HG03159 (cell line): Measurements from ENCODE around the gene PACS1.

Source experiments
- ATAC-seq: cut with Tn5 transposase; IDR thresholded peaks from one replicate; pipeline ENCODE4 v1.9.1; 2021; ENCODE audit warnings: mild to moderate bottlenecking, moderate library complexity; ENCODE audit not compliant: unreplicated experiment

The PACS1 gene

GRCh38 chr11:66172146-66172545, 102.1 kb downstream of the PACS1 start:
- no peak for ATAC-seq

- ATAC-seq = no peak
Observed at GRCh38 chr11:66176650-66177049, 106.6 kb downstream of the PACS1 start.

- no peak for ATAC-seq
Observed at GRCh38 chr11:66178183-66178582, 108.1 kb downstream of the PACS1 start.

- ATAC-seq = no peak
Observed at GRCh38 chr11:66178871-66179270, 108.8 kb downstream of the PACS1 start.

DNA sequence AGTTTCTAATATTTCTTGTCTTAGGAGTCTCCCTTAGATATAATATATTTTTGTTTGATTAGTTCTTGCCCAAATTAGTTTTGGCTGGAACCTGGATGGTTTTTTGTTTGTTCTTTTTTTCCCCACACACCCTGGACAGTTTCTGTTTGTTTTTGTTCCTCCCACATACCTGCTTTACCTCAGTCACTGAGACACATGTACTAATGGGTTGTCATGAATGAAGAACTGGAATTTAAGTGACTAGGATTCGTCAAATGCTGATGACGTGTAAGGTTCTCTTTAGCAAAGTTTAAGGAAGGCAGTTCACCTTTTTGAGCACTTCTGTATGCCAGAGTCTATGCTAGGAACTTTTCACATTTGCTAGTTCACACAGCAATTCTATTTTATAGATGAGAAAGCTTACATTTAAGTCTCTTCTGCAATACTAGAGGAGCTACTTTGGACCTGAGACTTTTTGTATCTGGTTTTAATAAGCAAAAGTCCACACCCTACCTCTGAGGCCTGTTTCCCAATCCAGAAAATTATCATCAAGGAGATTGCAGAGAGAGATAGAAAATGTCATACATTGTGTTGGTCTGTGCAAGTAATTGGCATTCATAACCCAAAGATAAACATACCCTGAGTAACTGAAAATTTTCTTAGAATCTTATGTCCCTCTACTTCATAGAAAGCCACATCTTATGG, 111.7 kb downstream of the PACS1 start:
- ATAC-seq = no peak

GRCh38 chr11:66183494-66184048, 113.5 kb downstream of the PACS1 start:
- ATAC-seq = no peak

DNA sequence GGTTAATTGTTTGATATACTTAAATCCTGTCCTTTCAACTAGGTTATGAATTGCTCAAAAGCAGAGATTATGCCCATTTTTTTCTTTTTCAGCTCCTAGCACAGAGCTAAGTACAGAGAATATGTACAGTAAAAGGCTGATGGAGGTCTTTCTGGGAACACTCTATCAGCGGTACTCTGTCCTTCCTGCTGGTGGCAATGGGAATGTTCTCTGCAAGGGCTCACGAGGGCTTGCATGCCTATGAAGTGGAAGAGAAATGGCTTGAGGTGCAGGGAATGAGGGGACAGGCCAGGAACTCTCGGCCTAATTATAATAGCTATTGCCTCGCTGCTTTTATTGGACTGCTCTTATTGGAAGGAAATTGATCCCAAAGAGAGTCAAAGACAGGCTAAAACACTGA, 114.7 kb downstream of the PACS1 start:
- no peak for ATAC-seq

- ATAC-seq = no peak
Observed at GRCh38 chr11:66186470-66186869, 116.4 kb downstream of the PACS1 start.

- no peak for ATAC-seq
Observed at GRCh38 chr11:66187453-66187852, 117.4 kb downstream of the PACS1 start.

DNA sequence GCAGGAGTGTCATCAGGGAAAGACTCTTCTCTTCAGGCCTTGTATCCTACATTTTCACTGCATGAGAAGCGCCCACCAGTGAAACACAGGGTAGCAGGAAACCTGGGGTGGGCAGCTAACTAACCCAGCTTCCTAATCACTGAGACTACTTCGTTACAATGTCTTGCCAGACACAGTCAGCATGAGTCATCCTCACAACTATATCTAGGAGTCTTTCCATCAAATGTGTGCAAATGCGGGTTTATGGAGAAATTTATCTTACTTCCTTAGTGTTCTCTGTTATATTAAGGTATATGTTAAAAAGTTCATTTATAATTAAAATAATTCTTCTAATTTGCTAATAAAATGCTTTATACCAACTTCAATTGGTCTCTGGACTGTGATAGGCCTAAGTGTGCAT, 118.5 kb downstream of the PACS1 start:
- ATAC-seq = no peak

DNA sequence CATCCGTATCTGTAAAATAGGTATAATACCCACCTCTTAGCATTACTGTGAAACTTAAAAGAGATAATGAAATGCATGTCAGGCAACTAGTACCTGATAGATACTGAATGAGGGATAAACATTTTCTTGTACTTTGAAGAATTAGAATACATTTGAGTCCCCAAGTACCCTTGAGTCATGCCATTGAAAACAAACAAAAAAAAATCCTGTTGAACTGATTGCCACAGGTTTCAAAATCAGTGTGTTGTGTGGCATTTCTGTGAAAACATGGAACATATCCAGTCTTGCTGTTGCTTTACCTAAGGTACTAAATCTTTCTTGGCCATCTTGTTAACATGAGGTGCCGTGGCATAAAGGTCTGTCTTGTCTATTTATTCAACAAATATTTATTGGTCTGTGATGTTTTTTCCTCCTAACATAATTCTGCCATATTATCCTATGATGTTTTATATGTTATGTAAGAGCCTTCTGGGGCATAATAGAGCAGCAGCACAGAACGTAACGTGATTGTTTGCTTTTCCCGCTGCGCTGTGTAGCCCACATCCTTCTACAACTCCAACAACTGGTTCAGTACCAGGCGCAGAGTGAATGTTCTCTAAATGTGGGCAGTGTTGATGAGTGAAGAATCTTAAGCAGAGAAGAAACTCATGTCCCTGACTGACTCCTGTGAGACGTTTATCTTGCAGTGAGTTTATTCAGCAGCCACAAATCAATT, 119.1 kb downstream of the PACS1 start:
- ATAC-seq = no peak

DNA sequence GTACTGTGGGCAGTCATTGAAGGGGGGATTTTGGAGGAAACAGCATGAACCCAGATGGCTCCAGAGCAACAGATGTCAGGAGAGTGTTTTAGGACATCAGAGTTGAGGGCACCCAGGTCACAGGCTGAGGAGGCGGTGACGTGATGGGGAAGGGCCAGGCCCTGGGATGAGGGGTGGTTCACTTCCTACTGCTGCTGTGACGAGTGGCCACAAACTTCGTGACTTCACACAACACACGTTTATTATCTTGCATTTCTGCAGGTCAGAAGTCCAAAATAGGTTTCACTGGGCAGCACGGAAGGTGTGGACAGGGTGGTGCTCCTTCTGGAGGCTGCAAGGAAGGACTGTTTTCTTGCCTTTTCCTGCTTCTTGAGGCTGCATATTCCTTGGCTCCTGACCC, 120.7 kb downstream of the PACS1 start:
- no peak for ATAC-seq

- ATAC-seq = no peak
Observed at GRCh38 chr11:66192181-66192863, 122.2 kb downstream of the PACS1 start.

- no peak for ATAC-seq
Observed at GRCh38 chr11:66194391-66194790, 124.3 kb downstream of the PACS1 start.

DNA sequence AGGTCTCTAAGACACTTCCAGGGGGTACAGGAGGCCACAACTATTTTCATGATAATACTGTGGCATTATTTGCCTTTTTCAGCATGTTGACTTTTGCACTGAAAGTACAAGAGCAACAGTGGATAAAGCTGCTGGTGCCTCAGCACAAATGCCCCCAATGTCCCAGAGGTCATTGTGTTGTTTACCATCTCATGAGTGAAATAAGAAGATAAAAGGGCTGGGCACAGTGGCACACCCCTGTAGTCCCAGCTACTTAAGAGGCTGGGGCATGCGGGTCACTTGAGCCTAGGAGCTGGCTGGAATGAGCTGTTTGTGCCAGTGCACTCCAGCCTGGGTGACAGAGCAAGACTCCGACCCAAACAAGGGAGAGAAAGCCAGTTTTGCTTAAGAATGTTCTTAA, 125.8 kb downstream of the PACS1 start:
- ATAC-seq = no peak

- ATAC-seq = no peak
Observed at GRCh38 chr11:66203847-66204246, 133.8 kb downstream of the PACS1 start.

- ATAC-seq = no peak
Observed at GRCh38 chr11:66204412-66204811, 134.3 kb downstream of the PACS1 start.

DNA sequence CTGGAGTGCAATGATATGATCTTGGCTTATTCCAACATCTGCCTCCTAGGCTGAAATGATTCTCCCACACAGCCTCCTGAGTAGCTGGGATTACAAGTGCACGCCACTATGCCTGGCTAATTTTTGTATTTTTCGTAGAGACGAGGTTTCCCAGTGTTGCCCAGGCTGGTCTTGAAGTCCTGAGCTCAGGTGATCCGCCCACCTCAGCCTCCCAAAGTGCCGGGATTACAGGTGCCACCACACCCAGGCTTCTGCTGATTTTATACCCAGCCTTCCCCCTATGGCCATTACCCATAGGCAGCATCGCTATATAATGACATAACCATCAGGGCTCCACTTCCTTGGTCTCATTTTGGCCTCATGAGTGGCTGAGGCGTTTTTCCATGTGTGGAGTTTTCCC, 137.7 kb downstream of the PACS1 start:
- no peak for ATAC-seq

- no peak for ATAC-seq
Observed at GRCh38 chr11:66211100-66211499, 141.0 kb downstream of the PACS1 start.

GRCh38 chr11:66216911-66217310, 146.8 kb downstream of the PACS1 start:
- no peak for ATAC-seq

DNA sequence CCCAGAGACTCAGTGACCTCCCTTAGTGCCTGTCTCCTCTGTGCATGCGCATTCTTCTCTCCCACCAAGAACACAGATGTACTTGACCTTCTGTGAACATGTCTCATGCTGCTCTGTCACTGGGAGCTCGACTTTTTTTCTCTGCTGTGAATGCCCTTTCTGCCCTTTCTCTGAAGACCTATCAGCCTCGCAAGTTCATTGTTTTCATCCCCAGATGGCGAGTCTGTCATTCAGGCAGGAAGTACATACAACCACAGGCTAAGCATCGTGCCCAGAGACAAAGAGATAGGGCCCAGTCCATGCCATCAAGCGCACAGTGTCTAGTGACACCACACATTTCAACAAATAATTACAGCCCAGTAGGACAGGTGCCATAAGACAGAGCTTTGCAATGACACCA, 148.0 kb downstream of the PACS1 start:
- ATAC-seq = no peak
